Stimulated activated CD4-positive, alpha-beta T cell treated with anti-CD3 and anti-CD28 coated beads, Interleukin-2, amount 100 ng/mL, for 4 hours (primary cell): ENCODE results near the gene SEC24B.
"Not testable (repeated sequence)": the region's sequence is repeated elsewhere in the genome, so short reads cannot be mapped to it uniquely, and the experiment has no call there.

ENCODE experiments used
- DNase-seq: peaks from one replicate; pipeline ENCODE4 v3.0.0-alpha.2; 2020; ENCODE audit warnings: low read depth

Gene SEC24B

GRCh38 chr4:109432696-109433095, 919 bp upstream of the SEC24B start:
- no peak for DNase-seq

- no peak for DNase-seq
Measured at GRCh38 chr4:109434007-109434971, 674 bp downstream of the SEC24B start.

GRCh38 chr4:109435635-109436034, 2.0 kb downstream of the SEC24B start:
- DNase-seq: no peak

DNA sequence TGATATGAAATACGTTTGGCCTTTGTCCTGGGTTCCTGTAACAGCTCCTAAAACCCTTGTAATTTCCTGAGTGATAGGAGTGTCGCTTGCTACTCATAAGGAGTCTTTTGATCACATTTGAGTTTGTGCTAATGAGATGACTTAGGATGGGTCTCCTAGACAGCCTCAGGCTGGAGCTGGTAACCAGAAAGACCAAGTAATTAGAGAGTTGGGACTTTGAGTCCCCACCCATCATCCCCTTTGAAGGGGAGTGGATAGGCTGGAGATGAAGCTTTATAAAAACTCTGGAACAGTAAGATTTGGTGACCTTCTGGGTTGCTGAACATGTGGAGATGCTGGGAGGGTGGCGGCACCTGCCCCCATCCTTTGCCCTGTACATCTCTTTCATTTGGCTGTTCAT, 2.9 kb downstream of the SEC24B start:
- no peak for DNase-seq

DNA sequence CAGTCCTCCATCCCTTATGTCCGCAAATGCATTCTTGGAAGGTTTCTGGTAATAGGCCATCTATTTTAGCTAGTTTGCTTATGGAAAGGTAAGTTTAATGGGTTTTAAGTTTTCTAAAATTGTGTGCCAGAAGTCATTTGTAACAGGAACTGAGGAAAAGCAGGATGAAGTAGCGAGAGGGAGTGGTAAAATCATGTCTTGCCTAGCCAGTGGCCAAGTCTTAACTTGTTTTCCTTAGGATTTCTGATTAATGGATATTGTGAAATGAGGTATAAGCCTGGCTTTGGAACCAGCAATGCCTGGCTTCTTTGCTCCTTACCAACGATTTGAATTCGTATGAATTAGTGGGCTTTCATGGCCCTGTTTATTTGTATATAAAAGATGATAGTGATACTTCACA, 7.3 kb downstream of the SEC24B start:
- DNase-seq: no peak

- no peak for DNase-seq
Measured at GRCh38 chr4:109441862-109442458, 8.3 kb downstream of the SEC24B start.

- DNase-seq: no peak
Measured at GRCh38 chr4:109444182-109444844, 10.7 kb downstream of the SEC24B start.

- DNase-seq: no peak
Measured at GRCh38 chr4:109447278-109447677, 13.7 kb downstream of the SEC24B start.

DNA sequence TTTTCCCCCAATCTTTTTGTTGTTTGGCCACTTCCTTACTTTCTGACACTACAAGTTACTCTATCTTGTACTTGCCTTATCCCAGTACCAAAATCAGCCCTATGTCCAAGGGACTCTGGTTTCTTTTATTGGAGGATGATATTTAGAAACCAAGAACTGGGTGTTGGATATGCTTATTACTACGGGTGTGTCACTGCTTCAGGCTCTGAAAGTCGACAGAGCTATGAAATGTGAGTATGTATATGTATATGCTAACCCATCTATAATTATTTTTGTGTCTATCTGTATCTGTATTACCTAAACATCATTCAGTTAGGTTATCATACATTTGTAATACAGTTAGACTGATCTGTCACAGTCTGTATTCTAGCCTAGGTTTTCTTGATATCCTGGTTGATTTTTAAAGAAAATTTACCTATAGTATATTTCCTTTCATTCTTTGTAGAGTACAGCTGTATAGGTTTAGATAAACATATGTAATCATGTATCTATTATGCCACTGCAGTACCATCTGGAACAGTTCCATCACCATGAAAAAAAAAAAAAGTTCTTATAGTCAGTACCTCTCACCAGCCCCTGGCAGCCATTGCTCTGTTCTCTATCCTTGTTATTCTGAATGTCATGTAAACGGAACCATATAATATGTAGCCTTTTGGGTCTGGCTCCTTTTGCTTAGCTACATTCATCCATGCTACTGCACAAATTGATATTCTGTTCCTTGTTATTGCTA, 18.1 kb downstream of the SEC24B start:
- DNase-seq: no peak

DNA sequence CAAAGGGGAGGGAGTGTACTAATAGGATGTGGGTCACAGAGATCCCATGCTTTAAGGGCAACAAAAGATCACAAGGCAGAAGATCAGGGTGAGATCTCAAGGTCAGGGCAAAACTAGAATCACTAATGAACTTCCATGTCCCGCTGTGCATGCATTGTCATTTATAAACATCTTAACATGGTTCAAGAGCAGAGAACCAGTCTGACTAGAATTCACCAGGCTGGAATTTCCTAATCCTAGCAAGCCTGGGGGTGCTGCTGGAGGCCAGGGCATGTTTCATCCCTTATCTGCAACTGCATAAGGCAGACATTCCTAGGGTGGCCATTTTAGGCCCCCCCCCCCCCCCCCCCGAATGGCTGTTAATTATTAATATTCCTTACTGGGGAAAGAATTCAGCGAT, 19.5 kb downstream of the SEC24B start:
- DNase-seq: not testable (repeated sequence)

DNA sequence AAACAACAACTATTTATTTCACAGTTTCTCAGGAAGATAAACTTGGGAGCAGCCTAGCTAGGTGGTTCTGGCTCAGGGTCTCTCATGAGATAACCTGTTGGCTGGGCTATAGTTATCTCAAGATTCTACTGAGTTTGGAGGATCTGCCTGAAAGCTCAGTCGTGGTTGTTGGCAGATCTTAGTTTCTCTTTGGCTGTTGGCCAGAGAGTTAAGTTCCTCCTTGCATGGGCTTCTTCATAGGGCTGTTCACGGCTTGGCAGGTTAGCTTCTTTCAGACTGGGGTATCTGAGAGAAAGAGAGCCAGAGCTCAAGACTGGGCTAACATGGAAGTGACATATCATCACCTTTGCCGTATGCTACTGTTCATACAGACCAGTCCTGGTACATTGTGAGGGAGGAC, 28.7 kb downstream of the SEC24B start:
- no peak for DNase-seq

- DNase-seq: no peak
Measured at GRCh38 chr4:109462802-109463201, 29.2 kb downstream of the SEC24B start.

DNA sequence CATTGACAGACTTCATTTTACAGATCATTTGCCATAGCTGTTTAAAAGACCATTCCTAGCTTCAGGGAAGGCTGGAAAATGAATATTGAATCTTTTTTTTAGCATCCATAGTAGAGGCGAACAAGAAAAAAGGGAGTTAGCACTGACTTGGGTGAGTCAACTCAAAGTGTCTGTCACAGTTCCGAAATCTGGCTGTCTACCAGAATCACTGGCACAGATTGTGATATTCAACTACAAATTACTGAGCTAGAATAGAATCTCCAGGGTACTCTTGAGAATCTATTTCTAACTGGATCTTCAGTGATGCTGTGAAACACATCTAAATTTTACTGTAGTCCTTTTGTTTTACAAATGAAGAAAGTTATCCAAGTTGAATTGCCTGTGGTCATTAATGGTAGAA, 31.5 kb downstream of the SEC24B start:
- no peak for DNase-seq

DNA sequence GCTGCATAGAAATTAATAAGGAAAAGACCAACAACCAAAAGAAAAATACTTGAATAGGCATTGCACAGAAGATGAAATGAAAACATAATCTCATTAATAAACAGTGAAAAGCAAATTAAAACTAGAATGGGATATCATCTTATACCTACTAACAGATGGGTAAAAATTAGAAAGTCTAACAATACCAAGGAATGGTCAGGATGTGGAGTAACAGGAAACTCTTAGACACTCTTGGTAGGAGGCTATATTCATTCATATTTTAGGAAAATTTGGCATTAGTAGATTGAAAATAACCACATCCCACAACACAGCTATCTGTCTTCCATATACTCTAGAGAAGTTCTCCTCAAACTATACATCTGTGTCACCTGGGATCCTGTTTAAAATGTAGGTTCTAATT, 36.3 kb downstream of the SEC24B start:
- DNase-seq: no peak

DNA sequence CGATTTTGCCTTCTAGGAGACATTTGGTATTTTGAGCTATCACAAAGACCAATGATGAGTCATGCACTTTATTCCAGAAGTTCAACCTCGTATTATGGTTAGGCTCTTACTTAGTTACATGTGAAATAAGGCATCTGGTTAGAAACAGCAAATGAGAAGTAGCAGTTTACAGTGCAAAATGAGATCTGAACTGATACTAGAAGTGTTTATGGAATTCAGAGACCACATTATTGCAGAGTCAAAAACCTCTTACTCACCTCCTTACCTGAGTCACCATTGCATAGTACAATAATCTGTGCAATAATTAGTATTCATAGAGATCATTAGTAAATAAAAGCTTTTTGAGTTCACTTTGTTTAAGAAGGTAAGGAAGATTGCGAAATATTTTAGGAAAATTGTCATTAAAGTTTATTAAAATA, 38.7 kb downstream of the SEC24B start:
- no peak for DNase-seq

DNA sequence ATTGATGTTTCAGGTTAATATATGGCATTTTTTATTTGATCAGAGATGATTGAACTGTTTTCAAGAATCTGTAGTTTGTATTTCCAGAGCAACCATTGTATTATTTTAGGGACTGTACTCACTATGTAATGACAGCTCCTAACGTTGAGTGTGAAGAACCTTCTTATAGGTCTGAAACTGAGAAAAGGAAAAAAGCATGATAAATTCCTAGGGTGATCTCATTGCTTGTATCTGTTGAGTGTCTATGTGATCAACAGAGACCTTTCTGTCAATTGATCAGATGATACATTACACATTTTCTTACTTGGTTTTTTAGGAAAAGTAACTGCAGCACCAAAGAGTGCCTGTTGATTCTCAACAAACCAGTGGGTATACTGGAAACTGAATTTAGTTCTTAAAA, 40.2 kb downstream of the SEC24B start:
- no peak for DNase-seq

DNA sequence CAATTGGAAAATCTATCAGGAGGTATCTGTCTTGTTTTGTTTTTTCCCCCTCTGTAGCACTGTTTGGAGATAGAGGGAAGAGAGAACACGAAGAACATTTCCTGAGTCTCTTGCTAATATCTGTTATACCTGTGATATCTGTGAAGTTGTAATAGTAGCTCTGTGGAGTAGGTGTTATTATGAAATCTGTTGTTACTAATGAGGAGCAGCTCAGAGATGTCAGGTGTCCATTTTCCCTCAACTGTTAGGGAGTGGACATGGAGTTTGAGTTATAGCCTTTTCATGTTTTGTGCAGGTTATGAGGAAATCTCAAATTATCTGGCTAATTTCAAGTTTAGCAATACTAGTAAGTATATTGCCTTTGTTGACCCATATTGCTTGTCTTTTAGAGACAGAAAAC, 52.4 kb downstream of the SEC24B start:
- no peak for DNase-seq

- DNase-seq: no peak
Measured at GRCh38 chr4:109494563-109494962, 60.9 kb downstream of the SEC24B start.

DNA sequence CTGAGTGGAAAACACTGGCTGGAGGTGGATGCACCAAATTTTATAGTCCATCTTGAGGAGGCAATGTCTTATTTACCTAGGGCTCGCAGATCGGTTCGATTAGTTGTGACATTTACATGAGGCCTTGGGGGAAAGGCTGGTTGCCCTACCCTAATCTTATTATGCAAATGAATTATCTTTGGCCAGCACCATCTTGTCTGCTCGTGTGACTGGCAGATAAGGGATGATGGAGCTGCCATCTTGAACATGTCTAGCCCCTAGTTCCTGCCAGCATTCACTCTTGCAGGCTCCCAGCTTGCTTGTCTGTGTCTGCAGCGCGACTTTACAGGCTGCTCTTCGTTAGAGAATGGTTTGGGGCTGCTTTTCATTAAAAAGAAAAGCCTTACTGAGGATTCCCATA, 61.9 kb downstream of the SEC24B start:
- no peak for DNase-seq

- no peak for DNase-seq
Measured at GRCh38 chr4:109496875-109497274, 63.3 kb downstream of the SEC24B start.

DNA sequence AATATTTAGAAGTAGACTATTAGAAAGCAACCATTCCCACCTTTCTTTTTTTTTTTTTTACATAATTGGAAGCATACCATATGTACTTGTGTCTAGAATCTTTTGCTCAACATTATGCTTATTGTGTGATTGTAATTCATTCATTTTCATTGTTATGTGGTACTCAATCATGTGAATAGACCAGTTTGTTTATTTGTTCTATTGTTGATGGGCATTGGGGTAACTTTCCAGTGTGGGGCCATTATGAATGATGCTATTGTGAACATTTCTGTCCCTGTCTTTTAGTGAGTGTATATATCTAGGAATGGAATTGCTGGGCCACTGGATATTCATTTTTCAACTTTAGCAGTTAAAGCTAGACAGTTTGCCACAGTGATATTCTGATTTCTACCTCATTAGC, 63.9 kb downstream of the SEC24B start:
- no peak for DNase-seq

DNA sequence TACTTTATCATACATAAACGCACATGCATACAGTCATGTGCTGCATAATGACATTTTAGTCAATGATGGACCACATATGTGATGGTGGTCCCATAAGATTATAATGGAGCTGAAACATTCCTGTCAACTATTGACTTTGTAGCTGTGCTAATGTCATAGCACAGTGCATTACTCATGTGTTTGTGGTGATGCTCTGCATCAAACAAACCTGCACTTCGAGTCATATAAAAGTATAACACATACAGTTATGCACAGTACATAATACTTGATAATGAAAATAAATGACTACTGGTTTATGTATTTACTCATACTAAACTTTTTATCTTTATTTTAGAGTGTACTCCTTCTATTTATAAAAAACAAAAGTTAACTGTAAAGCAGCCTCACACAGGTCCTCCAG, 65.9 kb downstream of the SEC24B start:
- DNase-seq: no peak
